ENCODE data around the gene LSM14B. TPM values are rescaled to one million over a fixed set of nuclear protein-coding genes. Genes with fewer than 3 reads are reported as not detected.

Gene LSM14B
- 22.5 to 27.4 TPM (median 26.2 TPM) in 5 replicates for total RNA-seq (2022; extraction: Qiagen RNA extraction)

GRCh38 chr20:62121776-62122653 lies at the start of gene LSM14B:
TSS of gene LSM14B (plus strand) at chr20:62122475. CDS start at chr20:62122667, 192 bp downstream.

GRCh38 chr20:62143081-62143956 lies 21.0 kb downstream of the LSM14B start, which contains the start of the genes PSMA7 and SS18L1:
TSS of gene PSMA7 (minus strand) at chr20:62143394. CDS start at chr20:62143303, 91 bp downstream.
TSS of gene SS18L1 (plus strand) at chr20:62143769. CDS start at chr20:62143821, 52 bp downstream.

GRCh38 chr20:62182469-62183425 lies 60.5 kb downstream of the LSM14B start, which contains the start of gene MTG2:
TSS of gene MTG2 (plus strand) at chr20:62183028. CDS start at chr20:62193421, 10,393 bp downstream.

Other genes with a start within 250 kb of the LSM14B start
- gene TAF4, start 56.6 kb upstream of the LSM14B start, total RNA-seq (2022; extraction: Qiagen RNA extraction) = 17.0 to 27.1 TPM (median 23.4 TPM) in 5 replicates
- 468 to 508 TPM (median 489 TPM) in 5 replicates for gene PSMA7, start 20.9 kb downstream of the LSM14B start, total RNA-seq (2022; extraction: Qiagen RNA extraction)
- gene SS18L1, start 21.3 kb downstream of the LSM14B start, total RNA-seq (2022; extraction: Qiagen RNA extraction) = 5.2 to 10.1 TPM (median 8.5 TPM) in 5 replicates
- 27.8 to 39.7 TPM (median 36.5 TPM) in 5 replicates for gene MTG2, start 60.6 kb downstream of the LSM14B start, total RNA-seq (2022; extraction: Qiagen RNA extraction)
- gene HRH3, start 97.8 kb downstream of the LSM14B start, total RNA-seq (2022; extraction: Qiagen RNA extraction) = not detected in 5 replicates
- 19.4 to 26.4 TPM (median 21.7 TPM) in 5 replicates for gene OSBPL2, start 116.0 kb downstream of the LSM14B start, total RNA-seq (2022; extraction: Qiagen RNA extraction)
- 146 to 196 TPM (median 189 TPM) in 5 replicates for gene ADRM1, start 180.5 kb downstream of the LSM14B start, total RNA-seq (2022; extraction: Qiagen RNA extraction)
- gene LAMA5, start 244.8 kb downstream of the LSM14B start, total RNA-seq (2022; extraction: Qiagen RNA extraction) = 196 to 490 TPM (median 420 TPM) in 5 replicates

Data from A549 treated with dexamethasone at 1 μM for 4 hours (cell line).